Activated CD8-positive, alpha-beta T cell treated with anti-CD3 and anti-CD28 coated beads for 36 hours (primary cell): Measurements from ENCODE around the gene ZKSCAN2. TPM values are rescaled to one million over a fixed set of nuclear protein-coding genes. Genes with fewer than 3 reads are reported as not detected.

Source experiments
- ATAC-seq: fragments of 200-7000 bp; cut with Tn5 transposase; one replicate; pipeline ENCODE4 v1.10.0; 2021; ENCODE audit warnings: mild to moderate bottlenecking, moderate library complexity
- CTCF ChIA-PET: fragments of 350-600 bp; sonication (Branson Sonifier 250); formaldehyde crosslinking; loops from one replicate; lab custom pipeline; 2021; ENCODE audit warnings: antibody characterized with exemption; lab: Charles Lee
- POLR2A ChIA-PET: fragments of 350-600 bp; sonication (Branson Sonifier 250); formaldehyde crosslinking; loops from one replicate; lab custom pipeline; 2021; ENCODE audit warnings: antibody characterized with exemption; lab: Charles Lee
- DNase-seq: peaks from one replicate; pipeline ENCODE4 v3.0.0-alpha.2; 2020
- H3K27ac Mint-ChIP-seq: one replicate; pipeline ENCODE4 v1.8.0; 2021; ENCODE audit warnings: mild to moderate bottlenecking, mixed read lengths
- H3K27me3 Mint-ChIP-seq: one replicate; pipeline ENCODE4 v1.8.0; 2021; ENCODE audit warnings: mixed read lengths
- H3K36me3 Mint-ChIP-seq: one replicate; pipeline ENCODE4 v1.8.0; 2021; ENCODE audit warnings: low read depth, mixed read lengths
- H3K4me1 Mint-ChIP-seq: one replicate; pipeline ENCODE4 v1.8.0; 2021; ENCODE audit warnings: low read depth, mixed read lengths
- H3K4me3 Mint-ChIP-seq: one replicate; pipeline ENCODE4 v1.8.0; 2021; ENCODE audit warnings: mild to moderate bottlenecking, moderate library complexity, mixed read lengths
- H3K9me3 Mint-ChIP-seq: one replicate; pipeline ENCODE4 v1.8.0; 2021; ENCODE audit warnings: mixed read lengths
- CTCF ChIP-seq: fragments of 200-600 bp; IDR thresholded peaks from one replicate; pipeline ENCODE4 v1.8.0; 2022; ENCODE audit warnings: antibody characterized with exemption, mild to moderate bottlenecking
- intact Hi-C: fragments of 100-400 bp; cut with micrococcal nuclease; formaldehyde crosslinking; loops from one replicate; pipeline ENCODE4 v1.10.0; 2022
- total RNA-seq, 2 experiments: library from RNA; stranded (reverse); gene quantifications; one replicate each; pipeline ENCODE4 v1.2.3, GENCODE V29; 2021

Gene ZKSCAN2
- total RNA-seq, 2 experiments from 2014 or later = 3.7 to 4.0 TPM

- POLR2A ChIA-PET = no interaction called here
- CTCF ChIA-PET = interaction anchor here (1.6 to 5.6 kb wide), 2 partner anchors 12 to 21 kb away, joined by 6 to 54 read pairs; no protein-coding TSS in a partner anchor
- no peak overlapping the region for H3K27ac Mint-ChIP-seq
Observed at GRCh38 chr16:25235991-25236390, 21.7 kb downstream of the ZKSCAN2 start.

GRCh38 chr16:25228372-25228771, 29.3 kb downstream of the ZKSCAN2 start:
- CTCF ChIA-PET = interaction anchor here (1.1 kb wide), 1 partner anchor 14 kb away, joined by 3 read pairs; no protein-coding TSS in a partner anchor
- H3K36me3 Mint-ChIP-seq = no peaks in the 10 kb centered on the region
- TF ChIP-seq CTCF = no peak
- no peak for DNase-seq
- H3K4me3 Mint-ChIP-seq = no peak overlapping the region
- ATAC-seq = no peak
- H3K27me3 Mint-ChIP-seq = no peaks in the 10 kb centered on the region
- no peaks in the 10 kb centered on the region for H3K4me1 Mint-ChIP-seq
- no peak overlapping the region for H3K27ac Mint-ChIP-seq
- no peaks in the 10 kb centered on the region for H3K9me3 Mint-ChIP-seq
- POLR2A ChIA-PET = no interaction called here
- intact Hi-C loops = no loop called here

More at GRCh38 chr16:25235991-25236390, 21.7 kb downstream of the ZKSCAN2 start:
- no peaks in the 10 kb centered on the region for H3K27me3 Mint-ChIP-seq
- H3K4me1 Mint-ChIP-seq = no peaks in the 10 kb centered on the region
- H3K4me3 Mint-ChIP-seq = no peak overlapping the region
- no peaks in the 10 kb centered on the region for H3K36me3 Mint-ChIP-seq
- H3K9me3 Mint-ChIP-seq = no peaks in the 10 kb centered on the region
- DNase-seq (no peak), ATAC-seq (no peak)
- TF ChIP-seq CTCF = no peak
- intact Hi-C loops = no loop called here

GRCh38 chr16:25224731-25225319, 32.8 kb downstream of the ZKSCAN2 start:
- Mint-ChIP-seq H3K27me3 (no peaks in the 10 kb centered on the region), H3K4me1 (no peaks in the 10 kb centered on the region), H3K9me3 (no peaks in the 10 kb centered on the region), H3K27ac (no peak overlapping the region), H3K4me3 (no peak overlapping the region), H3K36me3 (no peaks in the 10 kb centered on the region)
- DNase-seq (no peak), ATAC-seq (no peak)
- POLR2A ChIA-PET = interaction anchor here (0.6 to 1.1 kb wide), 3 partner anchors 10 to 491 kb away, joined by 3 to 5 read pairs (median 3); no protein-coding TSS in a partner anchor
- intact Hi-C loops = loop anchor here (2.0 kb wide), 1 partner anchor 98 kb away; no protein-coding TSS in a partner anchor
- CTCF ChIA-PET = interaction anchor here (0.6 to 5.6 kb wide), 35 partner anchors 10 to 708 kb away, joined by 3 to 54 read pairs (median 5); partner anchors contain the start of gene LCMT1
- TF ChIP-seq CTCF = no peak

- no peak overlapping the region for H3K4me3 Mint-ChIP-seq
- CTCF ChIA-PET = interaction anchor here (0.6 to 5.6 kb wide), 14 partner anchors 11 to 172 kb away, joined by 3 to 54 read pairs (median 6); partner anchors contain the start of gene LCMT1
- intact Hi-C loops = loop anchor here (2.0 kb wide), 1 partner anchor 97 kb away; no protein-coding TSS in a partner anchor
Observed at GRCh38 chr16:25223964-25224363, 33.7 kb downstream of the ZKSCAN2 start.

More at GRCh38 chr16:25223964-25224363, 33.7 kb downstream of the ZKSCAN2 start:
- no peaks in the 10 kb centered on the region for H3K36me3 Mint-ChIP-seq
- DNase-seq = no peak
- H3K9me3 Mint-ChIP-seq = no peaks in the 10 kb centered on the region
- ATAC-seq = no peak
- no peak overlapping the region for H3K27ac Mint-ChIP-seq
- H3K27me3 Mint-ChIP-seq = no peaks in the 10 kb centered on the region
- no peaks in the 10 kb centered on the region for H3K4me1 Mint-ChIP-seq
- POLR2A ChIA-PET = no interaction called here
- TF ChIP-seq CTCF = no peak
